NCI-H2171 (cell line): ENCODE data around the gene ACVR1.
"Not testable (repeated sequence)": the region's sequence is repeated elsewhere in the genome, so short reads cannot be mapped to it uniquely, and the experiment has no call there.

Source experiments
- DNase-seq: peaks from one replicate; lab custom pipeline; 2025; lab: John Stamatoyannopoulos, UW

ACVR1 gene

DNA sequence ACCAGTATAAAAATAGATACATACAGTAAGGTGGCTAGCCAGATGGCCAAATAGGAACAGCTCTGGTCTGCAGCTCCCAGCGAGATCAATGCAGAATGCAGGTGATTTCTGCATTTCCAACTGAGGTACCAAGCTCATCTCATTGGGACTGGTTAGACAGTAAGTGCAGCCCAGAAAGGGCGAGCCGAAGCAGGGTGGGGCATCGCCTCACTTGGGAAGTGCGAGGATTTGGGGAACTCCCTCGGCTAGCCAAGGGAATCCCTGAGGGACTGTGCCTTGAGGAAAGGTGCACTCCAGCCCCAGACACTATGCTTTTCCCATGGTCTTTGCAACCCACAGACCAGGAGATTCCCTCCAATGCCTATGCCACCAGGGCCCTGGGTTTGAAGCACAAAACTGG lies 172.0 kb downstream of the ACVR1 start:
- DNase-seq = not testable (repeated sequence)

DNA sequence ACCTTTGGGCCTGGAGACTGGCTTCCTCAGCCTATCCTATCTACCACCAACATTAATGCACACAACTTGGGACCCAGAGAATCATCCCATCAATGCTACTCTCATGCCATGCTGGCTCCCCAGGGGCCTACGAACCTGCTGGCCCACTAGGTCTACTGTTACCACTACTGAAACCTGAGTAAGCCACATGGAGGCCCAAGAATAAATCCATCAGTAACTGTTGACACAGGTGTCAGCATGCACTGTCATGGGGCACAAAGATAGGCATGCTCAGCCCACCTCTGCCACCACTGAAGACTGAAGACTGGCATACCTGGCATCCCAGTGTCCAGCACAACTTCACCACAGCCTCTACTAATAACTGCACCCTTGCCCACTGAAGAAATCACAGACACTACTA lies 176.3 kb downstream of the ACVR1 start:
- DNase-seq = peak; percentile 40

DNA sequence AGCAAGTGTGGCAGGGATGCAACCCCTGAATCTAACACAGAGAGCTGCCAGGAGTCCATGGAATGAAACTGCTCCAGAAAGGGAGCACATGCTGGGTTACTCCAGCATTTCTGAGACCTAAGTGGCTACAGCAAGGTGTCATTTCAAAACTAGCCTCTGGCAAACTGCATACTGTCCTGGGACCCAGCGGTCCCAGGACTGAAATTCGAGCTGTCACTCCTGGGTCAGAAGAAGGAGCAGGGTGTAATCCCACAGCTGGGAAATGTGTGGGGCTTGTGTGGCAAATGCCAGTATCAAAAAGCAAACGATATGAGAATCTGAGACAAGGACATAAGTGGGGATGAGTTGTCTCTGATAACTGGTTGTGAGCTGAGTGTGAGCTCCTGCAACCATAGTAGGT lies 177.1 kb downstream of the ACVR1 start:
- DNase-seq = no peak

DNA sequence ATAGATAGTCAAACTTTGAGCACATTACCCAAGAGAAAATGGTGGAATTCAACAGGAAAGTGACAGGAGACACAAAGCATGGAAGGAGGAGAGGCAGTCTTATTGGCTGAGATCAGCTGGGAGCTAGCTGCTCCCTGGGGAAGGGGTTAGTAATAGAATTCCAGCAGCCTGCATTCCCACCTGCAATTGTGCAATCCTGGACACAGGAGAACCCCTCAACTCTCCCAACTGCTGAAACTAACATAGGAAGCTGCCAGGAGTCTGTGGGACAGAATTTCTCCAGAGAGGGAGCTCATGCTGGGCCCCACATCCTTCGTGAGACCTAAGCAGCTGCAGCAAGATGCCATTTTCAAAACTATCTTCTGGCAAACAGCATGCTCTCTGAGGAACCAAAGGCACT lies 177.7 kb downstream of the ACVR1 start:
- peak; percentile 33 for DNase-seq

DNA sequence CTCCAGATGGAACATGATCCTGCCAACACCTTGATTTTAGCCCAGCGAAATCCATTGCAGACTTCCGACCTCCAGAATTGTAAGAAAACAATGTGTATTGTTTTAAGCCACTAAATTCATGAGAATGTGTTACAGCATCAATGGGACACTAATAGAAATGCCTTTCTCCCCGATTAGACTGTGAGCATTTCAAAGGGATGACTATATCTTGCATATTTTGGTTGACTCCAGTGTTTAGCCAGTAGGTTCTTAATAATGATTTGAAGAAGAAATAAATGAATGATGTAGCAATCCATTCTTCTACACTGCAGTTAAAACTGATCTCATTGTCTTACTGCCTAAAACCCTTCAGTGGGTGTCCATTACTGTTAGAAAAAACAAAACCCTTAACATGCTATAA lies 180.1 kb downstream of the ACVR1 start:
- DNase-seq = no peak

DNA sequence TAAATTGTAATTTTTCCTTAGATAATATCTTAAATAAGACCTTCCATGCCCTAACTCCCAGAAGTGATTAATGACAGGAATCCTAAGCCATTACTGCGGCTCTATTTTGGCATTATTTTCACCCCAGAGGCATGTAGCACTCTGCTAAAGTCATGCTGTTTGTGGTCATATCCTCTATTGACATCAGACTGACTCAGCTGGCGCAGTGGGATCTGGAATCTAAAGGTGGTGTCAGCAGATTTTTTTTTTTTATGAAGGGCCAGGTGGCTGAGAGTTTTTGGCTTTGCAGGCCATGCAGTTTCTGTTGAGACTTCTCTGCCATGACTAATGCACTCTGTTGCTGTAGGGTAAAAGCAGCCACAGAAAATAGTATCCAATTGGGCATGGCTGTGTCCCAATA lies 183.4 kb downstream of the ACVR1 start:
- DNase-seq = no peak

DNA sequence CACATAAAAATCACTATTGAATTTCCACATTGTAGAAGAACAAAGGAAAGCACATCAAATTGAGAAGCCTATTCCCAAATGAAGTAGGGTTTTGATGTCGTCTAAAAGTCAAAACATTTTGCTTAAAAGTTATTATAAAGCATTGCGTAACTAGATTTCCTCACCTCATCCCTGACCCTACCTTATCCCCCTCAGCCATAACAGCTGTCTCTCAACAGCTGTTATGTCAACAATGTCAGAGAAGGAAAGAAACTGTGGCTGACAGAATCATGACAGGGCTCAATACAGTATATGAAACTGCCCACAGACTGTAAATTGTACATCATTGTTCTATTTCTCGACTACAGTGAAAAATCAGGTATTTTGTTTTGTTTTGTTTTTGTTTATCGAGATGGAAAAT lies 184.4 kb downstream of the ACVR1 start:
- no peak for DNase-seq

DNA sequence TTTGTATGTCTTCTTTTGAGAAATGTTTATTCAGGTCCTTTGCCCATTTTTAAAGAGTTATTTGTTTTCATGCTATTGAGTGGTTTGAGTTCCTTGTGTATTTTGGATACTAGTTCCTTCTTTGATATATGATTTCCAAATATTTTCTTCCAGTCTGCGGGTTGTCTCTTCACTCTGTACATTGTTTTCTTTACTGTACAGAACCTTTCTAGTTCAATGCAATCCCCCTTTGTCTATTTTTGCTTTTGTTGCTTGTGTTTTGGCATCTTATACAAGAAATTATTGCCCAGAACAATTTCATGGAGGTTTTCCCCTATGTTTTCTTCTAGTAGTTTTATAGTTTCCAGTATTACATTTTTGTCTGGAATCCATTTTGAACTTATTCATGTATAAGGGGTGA lies 185.0 kb downstream of the ACVR1 start:
- no peak for DNase-seq
